HepG2 (cell line): ENCODE results near the gene WNT3A. TPM values are rescaled to one million over a fixed set of nuclear protein-coding genes. Genes with fewer than 3 reads are reported as not detected.

Experiments used
- AHDC1 ChIP-seq: sonication (generic); formaldehyde crosslinking; IDR thresholded peaks from 2 replicates; pipeline ENCODE4 v1.5.1; 2020; ENCODE audit warnings: mild to moderate bottlenecking, missing genetic modification reagents, borderline replicate concordance
- HNRNPL ChIP-seq: fragments of 200-400 bp; formaldehyde crosslinking; IDR thresholded peaks from 2 replicates; pipeline ENCODE4 v1.6.1; 2017; ENCODE audit warnings: mild to moderate bottlenecking, low read depth, low read length
- ISL2 ChIP-seq: sonication (generic); formaldehyde crosslinking; IDR thresholded peaks from 2 replicates; pipeline ENCODE4 v1.5.0; 2020; ENCODE audit warnings: missing genetic modification reagents
- PLSCR1 ChIP-seq: sonication (generic); formaldehyde crosslinking; IDR thresholded peaks from 2 replicates; pipeline ENCODE4 v1.5.0; 2020; ENCODE audit warnings: missing genetic modification reagents, mild to moderate bottlenecking, borderline replicate concordance
- SNAI1 ChIP-seq: sonication (generic); formaldehyde crosslinking; IDR thresholded peaks from 2 replicates; pipeline ENCODE4 v1.5.0; 2020; ENCODE audit warnings: mild to moderate bottlenecking, missing genetic modification reagents, borderline replicate concordance
- XRCC5 ChIP-seq: fragments of 200-400 bp; formaldehyde crosslinking; optimal IDR thresholded peaks from 2 replicates; pipeline ENCODE3; 2017; ENCODE audit warnings: mild to moderate bottlenecking, low read length
- ZBTB20 ChIP-seq: sonication (generic); formaldehyde crosslinking; IDR thresholded peaks from 2 replicates; pipeline ENCODE4 v1.8.1; 2023; ENCODE audit warnings: missing genetic modification reagents, low read depth, mild to moderate bottlenecking, borderline replicate concordance
- ZBTB7B ChIP-seq: sonication (generic); formaldehyde crosslinking; IDR thresholded peaks from 2 replicates; pipeline ENCODE4 v1.4.0; 2020; ENCODE audit warnings: missing genetic modification reagents
- ZFP36 ChIP-seq: fragments of 150-350 bp; IDR thresholded peaks from 2 replicates; pipeline ENCODE4 v1.6.1; 2018; ENCODE audit warnings: borderline replicate concordance, low read length, low read depth; ENCODE audit not compliant: partially characterized antibody
- ZNF614 ChIP-seq: IDR thresholded peaks from 2 replicates; pipeline ENCODE4 v1.6.1; 2018; ENCODE audit warnings: missing biosample characterization, missing genetic modification reagents, inconsistent platforms, borderline replicate concordance
- ZNF773 ChIP-seq: sonication (generic); formaldehyde crosslinking; IDR thresholded peaks from 2 replicates; pipeline ENCODE4 v1.4.0; 2020; ENCODE audit warnings: missing genetic modification reagents, borderline replicate concordance
- ZNF816 ChIP-seq: sonication (generic); formaldehyde crosslinking; IDR thresholded peaks from 2 replicates; pipeline ENCODE4 v1.8.0; 2022; ENCODE audit warnings: missing genetic modification reagents, mild to moderate bottlenecking, borderline replicate concordance
- ZNF839 ChIP-seq: sonication (generic); formaldehyde crosslinking; IDR thresholded peaks from 2 replicates; pipeline ENCODE4 v1.4.0; 2020; ENCODE audit warnings: missing genetic modification reagents, mild to moderate bottlenecking, borderline replicate concordance
- polyA plus RNA-seq, 8 experiments: library from polyadenylated mRNA; depleted of rRNA in 3 of 8; stranded (reverse) in 7 of 8; unstranded in 1 of 8; fragments of >200 nt; fragmentation: Illumina TruSeq in 4 of 8; extraction: Trizol in 4 of 8; gene quantifications; 2 replicates each; pipeline versions ENCODE4 v1.2.1 to v1.2.3, GENCODE V29; 2011 to 2016; ENCODE audit warnings: low read depth in 4 of 8, missing spikeins in 1 of 8, mixed read lengths in 1 of 8; ENCODE audit not compliant: insufficient read depth in 1 of 8
- total RNA-seq, 5 experiments: library from RNA; depleted of rRNA; stranded (reverse); fragments of >200 nt; fragmentation: Illumina TruSeq; extraction: Trizol; gene quantifications; 2 replicates each; pipeline ENCODE4 v1.2.3, GENCODE V29; 2016; ENCODE audit warnings: low read depth in 1 of 5
- TF ChIP-seq, protein P1 (sequence below): sonication (generic); formaldehyde crosslinking; IDR thresholded peaks from 2 replicates; pipeline ENCODE4 v1.9.0; 2021; ENCODE audit warnings: missing genetic modification reagents, borderline replicate concordance
- TF ChIP-seq, protein P2 (sequence below): IDR thresholded peaks from 2 replicates; pipeline ENCODE4 v1.6.1; 2016; ENCODE audit warnings: missing biosample characterization, missing genetic modification reagents, low read depth

The WNT3A gene
- total and polyA plus RNA-seq, 2 of the 13 experiments (the other 11 are each of a cell fraction or from before 2014, with no cell fraction given): not detected

- no peak for TF ChIP-seq ZBTB20 (CRISPR knock-in tag)
- 0 out of 2 replicates have a peak, but pooled peaks have one; percentile 9 for TF ChIP-seq ZNF839
- TF ChIP-seq, protein P1, sequence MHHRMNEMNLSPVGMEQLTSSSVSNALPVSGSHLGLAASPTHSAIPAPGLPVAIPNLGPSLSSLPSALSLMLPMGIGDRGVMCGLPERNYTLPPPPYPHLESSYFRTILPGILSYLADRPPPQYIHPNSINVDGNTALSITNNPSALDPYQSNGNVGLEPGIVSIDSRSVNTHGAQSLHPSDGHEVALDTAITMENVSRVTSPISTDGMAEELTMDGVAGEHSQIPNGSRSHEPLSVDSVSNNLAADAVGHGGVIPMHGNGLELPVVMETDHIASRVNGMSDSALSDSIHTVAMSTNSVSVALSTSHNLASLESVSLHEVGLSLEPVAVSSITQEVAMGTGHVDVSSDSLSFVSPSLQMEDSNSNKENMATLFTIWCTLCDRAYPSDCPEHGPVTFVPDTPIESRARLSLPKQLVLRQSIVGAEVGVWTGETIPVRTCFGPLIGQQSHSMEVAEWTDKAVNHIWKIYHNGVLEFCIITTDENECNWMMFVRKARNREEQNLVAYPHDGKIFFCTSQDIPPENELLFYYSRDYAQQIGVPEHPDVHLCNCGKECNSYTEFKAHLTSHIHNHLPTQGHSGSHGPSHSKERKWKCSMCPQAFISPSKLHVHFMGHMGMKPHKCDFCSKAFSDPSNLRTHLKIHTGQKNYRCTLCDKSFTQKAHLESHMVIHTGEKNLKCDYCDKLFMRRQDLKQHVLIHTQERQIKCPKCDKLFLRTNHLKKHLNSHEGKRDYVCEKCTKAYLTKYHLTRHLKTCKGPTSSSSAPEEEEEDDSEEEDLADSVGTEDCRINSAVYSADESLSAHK (CRISPR knock-in tag): no peak
- no peak for TF ChIP-seq ZFP36
- TF ChIP-seq ZNF773 (CRISPR knock-in tag): no peak
- no peak for TF ChIP-seq AHDC1
- 0 out of 2 replicates have a peak, but pooled peaks have one; percentile 15 for TF ChIP-seq HNRNPL
- no peak for TF ChIP-seq ZNF816 (CRISPR knock-in tag)
- peak; percentile 20 for TF ChIP-seq XRCC5
- no peak for TF ChIP-seq PLSCR1 (CRISPR knock-in tag)
- TF ChIP-seq ZNF614: no peak
- TF ChIP-seq ISL2 (CRISPR knock-in tag): 0 out of 2 replicates have a peak, but pooled peaks have one; percentile 29
- TF ChIP-seq ZBTB7B (CRISPR knock-in tag): 0 out of 2 replicates have a peak, but pooled peaks have one; percentile 36
- TF ChIP-seq, protein P2, sequence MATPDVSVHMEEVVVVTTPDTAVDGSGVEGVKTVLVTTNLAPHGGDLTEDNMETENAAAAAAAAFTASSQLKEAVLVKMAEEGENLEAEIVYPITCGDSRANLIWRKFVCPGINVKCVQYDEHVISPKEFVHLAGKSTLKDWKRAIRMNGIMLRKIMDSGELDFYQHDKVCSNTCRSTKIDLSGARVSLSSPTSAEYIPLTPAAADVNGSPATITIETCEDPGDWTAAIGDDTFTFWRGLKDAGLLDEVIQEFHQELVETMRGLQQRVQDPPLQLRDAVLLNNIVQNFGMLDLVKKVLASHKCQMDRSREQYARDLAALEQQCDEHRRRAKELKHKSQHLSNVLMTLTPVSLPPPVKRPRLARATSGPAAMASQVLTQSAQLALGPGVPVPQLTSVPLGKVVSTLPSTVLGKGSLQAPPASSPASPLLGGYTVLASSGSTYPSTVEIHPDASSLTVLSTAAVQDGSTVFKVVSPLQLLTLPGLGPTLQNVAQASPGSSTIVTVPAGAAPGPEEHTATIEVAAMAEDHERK (CRISPR knock-in tag): no peak
- TF ChIP-seq SNAI1: no peak
Measured at GRCh38 chr1:228101994-228102790, 95.4 kb downstream of the WNT3A start (continued).
